Mesenchymal stem cell (in vitro differentiated cells and primary cell): Measurements from ENCODE around the gene PI16.
A peak's percentile ranks its signal among the peaks of the same experiment; 100 is the strongest.

Experiments
- DNase-seq: peaks from one replicate; pipeline ENCODE4 v3.0.0-alpha.2; 2013
- H2AFZ ChIP-seq: one replicate; pipeline ENCODE4 v1.6.1; 2013; ENCODE audit warnings: low read depth, mild to moderate bottlenecking, control low read depth, inconsistent platforms, low read length, moderate library complexity
- H2AK5ac ChIP-seq: 2 replicates; pipeline ENCODE4 v1.6.1; 2013; ENCODE audit warnings: low read length, moderate library complexity, mild to moderate bottlenecking, inconsistent platforms; ENCODE audit not compliant: severe bottlenecking
- H2BK120ac ChIP-seq: one replicate; pipeline ENCODE4 v1.6.1; 2013; ENCODE audit warnings: low read depth, mild to moderate bottlenecking, inconsistent platforms, low read length, moderate library complexity
- H2BK12ac ChIP-seq, 2 experiments: one replicate each; pipeline ENCODE4 v1.6.1; 2013; ENCODE audit warnings: inconsistent platforms in 2 of 2, low read length in 2 of 2, mild to moderate bottlenecking in 2 of 2, moderate library complexity in 2 of 2, control low read depth in 1 of 2
- H2BK15ac ChIP-seq: one replicate; pipeline ENCODE4 v1.6.1; 2013; ENCODE audit warnings: mild to moderate bottlenecking, low read depth, inconsistent platforms; ENCODE audit not compliant: poor library complexity, severe bottlenecking
- H2BK5ac ChIP-seq: 2 replicates; pipeline ENCODE4 v1.6.1; 2013; ENCODE audit warnings: low read depth, mild to moderate bottlenecking, low read length, control low read depth, inconsistent platforms; ENCODE audit not compliant: poor library complexity, severe bottlenecking
- H3K14ac ChIP-seq, 2 experiments: one replicate each; pipeline ENCODE4 v1.6.1; 2013; ENCODE audit warnings: inconsistent platforms in 2 of 2, low read length in 2 of 2, control low read depth in 1 of 2, mild to moderate bottlenecking in 1 of 2, moderate library complexity in 1 of 2
- H3K18ac ChIP-seq, 2 experiments: one replicate each; pipeline ENCODE4 v1.6.1; 2013; ENCODE audit warnings: inconsistent platforms in 2 of 2, low read length in 2 of 2, control low read depth in 1 of 2, low read depth in 1 of 2, mild to moderate bottlenecking in 1 of 2
- H3K23ac ChIP-seq, 2 experiments: one replicate each; pipeline ENCODE4 v1.6.1; 2013; ENCODE audit warnings: inconsistent platforms in 2 of 2, low read length in 2 of 2, mild to moderate bottlenecking in 2 of 2, moderate library complexity in 2 of 2, control low read depth in 1 of 2
- H3K27ac ChIP-seq: 2 replicates; pipeline ENCODE4 v1.5.1; 2013; ENCODE audit warnings: mild to moderate bottlenecking, moderate library complexity, low read length, control low read depth, inconsistent platforms; ENCODE audit not compliant: poor library complexity, severe bottlenecking
- H3K27me3 ChIP-seq, 2 experiments: 2 replicates each; pipeline versions ENCODE4 v1.6.1 to v1.7.0; 2013; ENCODE audit warnings: low read length in 2 of 2, mild to moderate bottlenecking in 2 of 2, moderate library complexity in 2 of 2, control low read depth in 1 of 2, inconsistent platforms in 1 of 2; ENCODE audit not compliant: control insufficient read depth in 1 of 2, insufficient read depth in 1 of 2
- H3K36me3 ChIP-seq, 2 experiments: 2 replicates each; pipeline versions ENCODE4 v1.6.1 to v1.7.0; 2013; ENCODE audit warnings: low read length in 2 of 2, control low read depth in 1 of 2, inconsistent platforms in 1 of 2, low read depth in 1 of 2, mild to moderate bottlenecking in 1 of 2; ENCODE audit not compliant: insufficient read depth in 2 of 2, control insufficient read depth in 1 of 2
- H3K4ac ChIP-seq, 2 experiments: one replicate each; pipeline ENCODE4 v1.6.1; 2013; ENCODE audit warnings: inconsistent platforms in 2 of 2, low read length in 2 of 2, mild to moderate bottlenecking in 2 of 2, moderate library complexity in 2 of 2, control low read depth in 1 of 2, low read depth in 1 of 2
- H3K4me1 ChIP-seq: 2 replicates; pipeline ENCODE4 v1.6.1; 2013; ENCODE audit warnings: low read depth, low read length, control low read depth; ENCODE audit not compliant: control insufficient read depth, insufficient read depth
- H3K4me2 ChIP-seq: 2 replicates; pipeline ENCODE4 v1.6.1; 2013; ENCODE audit warnings: low read length, mild to moderate bottlenecking, inconsistent platforms; ENCODE audit not compliant: poor library complexity, severe bottlenecking
- H3K4me3 ChIP-seq, 2 experiments: 2 replicates each; pipeline versions ENCODE4 v1.5.1 to v1.7.0; 2013; ENCODE audit warnings: low read length in 2 of 2, mild to moderate bottlenecking in 2 of 2, control low read depth in 1 of 2, low read depth in 1 of 2; ENCODE audit not compliant: insufficient read depth in 1 of 2
- H3K79me1 ChIP-seq: replicated peaks from 2 replicates; pipeline ENCODE4 v1.6.1; 2013; ENCODE audit warnings: mild to moderate bottlenecking, control low read depth, low read length, inconsistent platforms; ENCODE audit not compliant: poor library complexity, severe bottlenecking
- H3K9ac ChIP-seq: 2 replicates; pipeline ENCODE4 v1.7.0; 2013; ENCODE audit warnings: mild to moderate bottlenecking, low read length, moderate library complexity
- H3K9me3 ChIP-seq: 2 replicates; pipeline ENCODE4 v1.7.0; 2013; ENCODE audit warnings: mild to moderate bottlenecking, low read length; ENCODE audit not compliant: control insufficient read depth
- H4K8ac ChIP-seq: one replicate; pipeline ENCODE4 v1.6.1; 2013; ENCODE audit warnings: inconsistent platforms, mild to moderate bottlenecking, low read length, moderate library complexity
- H4K91ac ChIP-seq: one replicate; pipeline ENCODE4 v1.6.1; 2013; ENCODE audit warnings: mild to moderate bottlenecking, low read length, inconsistent platforms
- WGBS: methylation state at CpG from one replicate; pipeline ENCODE4 v1.1.7; 2013; ENCODE audit warnings: mixed read lengths; 5-methylcytosine and 5-hydroxymethylcytosine counted together

Gene PI16

DNA sequence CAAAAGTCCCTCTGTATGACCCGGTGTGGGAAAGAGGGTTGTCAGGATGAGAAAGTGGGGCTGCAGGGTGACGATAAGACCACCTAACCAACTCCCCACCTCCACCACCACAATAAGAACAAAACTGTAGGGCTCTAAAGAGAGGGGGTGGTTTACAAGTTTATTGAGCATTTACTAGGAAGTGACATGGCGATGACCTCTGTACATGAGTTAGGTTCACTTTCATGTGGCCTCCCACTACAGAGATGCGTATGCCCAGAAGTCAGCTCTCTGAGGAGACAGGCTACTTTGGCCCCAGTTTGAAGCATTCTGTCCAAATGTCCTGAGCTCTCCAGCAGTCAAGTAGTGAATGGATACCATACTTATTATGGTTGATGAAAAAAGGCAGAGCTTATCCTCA, 28.7 kb upstream of the PI16 start:
- Histone ChIP-seq H3K23ac (no peak overlapping the region), H3K14ac (no peak overlapping the region), H4K91ac (no peak overlapping the region), H3K9ac (no peak overlapping the region), H3K36me3 (peaks cover 14 to 39% of the 10 kb centered on the region in 2 experiments), H2AK5ac (peak overlapping the region; percentile 19), H3K4ac (no peak overlapping the region), H3K4me3 (no peak overlapping the region), H2BK5ac (no peak overlapping the region), H3K4me1 (peaks cover 28% of the 10 kb centered on the region), H3K79me1 (no peaks in the 10 kb centered on the region), H2BK15ac (no peak overlapping the region), H3K9me3 (no peaks in the 10 kb centered on the region), H2BK12ac (no peak overlapping the region), H3K27me3 (no peaks in the 10 kb centered on the region), H2BK120ac (no peak overlapping the region), H3K27ac (no peak overlapping the region), H4K8ac (no peak overlapping the region), H3K4me2 (no peak overlapping the region), H2AFZ (no peak overlapping the region), H3K18ac (no peak overlapping the region)
- WGBS: 96% methylated on average over 2 of the region's 4 CpGs
- DNase-seq: no peak

DNA sequence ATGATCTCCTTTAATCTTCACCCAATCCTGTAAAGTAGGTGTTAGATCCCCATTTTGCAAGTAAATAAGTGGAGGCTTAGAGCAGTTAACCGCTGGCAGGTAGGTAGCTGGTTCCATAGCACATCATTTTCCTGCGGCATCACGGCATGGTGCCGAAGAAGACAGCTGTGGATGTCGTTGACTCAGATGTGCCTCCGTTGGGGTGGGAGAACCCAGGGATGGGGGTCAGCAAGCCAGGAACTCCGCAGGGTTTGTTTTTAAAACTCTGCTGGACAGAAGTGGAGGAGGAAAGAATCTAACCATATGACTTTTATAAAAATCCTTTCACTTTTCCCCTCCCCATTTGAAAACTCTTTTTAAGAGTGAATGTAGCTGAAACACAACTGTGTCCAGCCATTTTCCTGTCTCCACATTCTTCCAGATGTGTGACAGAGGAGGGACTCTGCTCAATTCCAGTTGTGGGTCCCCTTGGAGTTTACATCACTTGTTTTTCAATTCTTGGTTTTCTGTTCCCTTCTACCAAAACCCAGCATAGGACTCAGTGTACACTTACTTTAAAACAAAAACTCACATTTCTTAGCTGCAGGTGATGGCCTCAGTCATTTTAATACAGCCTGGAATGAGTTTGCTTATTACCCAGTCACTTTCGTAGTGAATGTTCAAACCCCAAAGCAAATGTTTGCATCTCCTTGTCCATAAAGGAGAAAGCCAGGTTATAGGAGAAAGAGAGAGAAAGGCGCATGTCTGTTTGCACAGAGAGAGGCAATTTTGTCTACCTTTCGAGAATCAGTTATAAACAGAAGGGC, 27.6 kb upstream of the PI16 start:
- no peak for DNase-seq
- H3K4ac ChIP-seq: no peak overlapping the region
- no peak overlapping the region for H3K14ac ChIP-seq
- H3K27ac ChIP-seq: peak overlapping the region; percentile 36
- 86% methylated on average over 7 of the region's 10 CpGs for WGBS
- no peak overlapping the region for H4K8ac ChIP-seq
- no peak overlapping the region for H2BK120ac ChIP-seq
- H3K27me3 ChIP-seq: no peaks in the 10 kb centered on the region
- H4K91ac ChIP-seq: no peak overlapping the region
- H2BK12ac ChIP-seq: no peak overlapping the region
- no peak overlapping the region for H2AK5ac ChIP-seq
- no peaks in the 10 kb centered on the region for H3K79me1 ChIP-seq
- no peak overlapping the region for H3K23ac ChIP-seq
- H2BK5ac ChIP-seq: no peak overlapping the region
- peak overlapping the region; percentile 9 for H3K4me2 ChIP-seq
- H3K4me1 ChIP-seq: peaks cover 28% of the 10 kb centered on the region
- no peaks in the 10 kb centered on the region for H3K9me3 ChIP-seq
- H3K36me3 ChIP-seq: peaks cover 5 to 30% of the 10 kb centered on the region in 2 experiments
- no peak overlapping the region for H3K9ac ChIP-seq
- H3K18ac ChIP-seq: no peak overlapping the region
- H2AFZ ChIP-seq: no peak overlapping the region
- H3K4me3 ChIP-seq: no peak overlapping the region
- no peak overlapping the region for H2BK15ac ChIP-seq

DNA sequence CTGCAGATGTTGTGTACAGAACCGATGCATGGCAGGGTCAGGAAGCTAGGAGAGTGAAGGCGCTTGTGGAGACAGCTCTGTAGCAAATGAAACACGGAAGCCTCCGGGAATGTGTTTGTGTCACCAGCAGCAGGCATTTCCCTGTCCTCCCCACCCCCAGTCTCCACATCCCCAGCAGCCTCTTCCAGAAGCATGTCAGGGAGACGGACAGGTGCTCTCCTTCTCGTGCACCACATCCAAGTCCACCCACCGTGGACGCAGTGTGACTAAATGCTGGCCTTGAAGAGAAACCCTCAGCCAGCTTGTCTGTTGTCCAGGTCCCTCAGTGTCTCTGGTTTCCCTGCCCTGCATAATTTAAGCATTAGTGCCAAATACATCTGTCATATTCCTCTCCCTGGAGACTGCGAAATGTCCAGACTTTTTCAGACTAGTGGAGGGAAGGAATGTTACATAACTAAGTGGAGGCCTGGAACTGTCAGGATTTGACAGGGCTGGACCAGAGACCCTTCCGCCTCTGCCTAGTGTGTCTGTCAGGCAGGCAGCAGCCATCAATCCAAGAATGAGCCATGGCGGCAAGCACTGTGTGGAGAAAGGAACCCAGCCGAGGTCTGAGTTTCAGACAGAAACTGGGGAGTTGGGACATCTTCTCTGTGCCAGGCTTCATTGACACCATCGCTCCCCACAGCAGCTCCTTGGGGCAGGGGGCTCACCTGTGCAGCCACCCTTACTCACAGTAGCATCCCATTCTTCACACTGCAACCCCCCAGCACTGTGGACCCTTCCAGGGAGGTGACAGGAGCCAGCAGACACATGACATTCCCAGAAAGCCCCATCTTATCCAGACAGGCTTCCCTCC, 26.6 kb upstream of the PI16 start:
- peak overlapping the region; percentile 78 for H2AK5ac ChIP-seq
- 53% methylated on average over 13 of the region's 13 CpGs for WGBS

DNA sequence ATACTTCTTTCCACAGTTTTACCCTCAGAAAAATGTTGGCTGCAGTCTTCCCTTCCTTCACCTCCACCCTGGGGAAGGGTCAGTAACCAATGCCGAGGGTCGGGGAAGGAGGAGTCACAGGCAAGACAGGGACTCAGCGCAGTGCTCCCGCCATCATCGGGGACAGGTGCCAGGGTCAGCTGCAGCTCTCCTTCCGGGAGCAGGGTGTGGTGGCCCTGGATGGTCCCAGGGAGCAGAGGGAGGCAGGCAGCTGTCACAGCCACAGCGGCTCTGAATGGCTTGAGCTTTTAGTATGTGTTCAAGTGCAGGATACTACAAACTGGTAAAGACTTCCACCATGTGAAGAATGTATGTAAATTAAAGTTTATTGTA, 26.0 kb upstream of the PI16 start:
- Histone ChIP-seq H3K4me3 (no peak overlapping the region), H3K4ac (no peak overlapping the region), H3K9me3 (no peaks in the 10 kb centered on the region), H2BK15ac (no peak overlapping the region), H2AFZ (no peak overlapping the region), H3K9ac (no peak overlapping the region), H4K8ac (no peak overlapping the region), H2BK5ac (no peak overlapping the region), H2BK12ac (no peak overlapping the region), H3K27ac (no peak overlapping the region), H4K91ac (no peak overlapping the region), H2AK5ac (peak overlapping the region; percentile 78), H3K36me3 (peaks cover 2 to 20% of the 10 kb centered on the region in 2 experiments), H3K79me1 (no peaks in the 10 kb centered on the region), H3K4me1 (peaks cover 26% of the 10 kb centered on the region), H3K27me3 (no peaks in the 10 kb centered on the region), H3K18ac (no peak overlapping the region), H3K4me2 (no peak overlapping the region), H3K23ac (no peak overlapping the region), H2BK120ac (no peak overlapping the region), H3K14ac (no peak overlapping the region)
- 95% methylated on average over 7 of the region's 7 CpGs for WGBS
- no peak for DNase-seq

More for the DNA sequence above, 26.6 kb upstream of the PI16 start:
- DNase-seq: peak; percentile 21
- Histone ChIP-seq H2AFZ (no peak overlapping the region), H2BK12ac (no peak overlapping the region), H3K18ac (no peak overlapping the region), H3K9me3 (no peaks in the 10 kb centered on the region), H4K8ac (no peak overlapping the region), H3K36me3 (peaks cover 4 to 25% of the 10 kb centered on the region in 2 experiments), H2BK120ac (no peak overlapping the region), H2BK15ac (no peak overlapping the region), H3K9ac (no peak overlapping the region), H3K79me1 (no peaks in the 10 kb centered on the region), H3K4me1 (peaks cover 28% of the 10 kb centered on the region), H3K14ac (no peak overlapping the region), H3K27me3 (no peaks in the 10 kb centered on the region), H3K27ac (peak overlapping the region; percentile 4), H4K91ac (no peak overlapping the region), H3K4ac (no peak overlapping the region), H3K23ac (no peak overlapping the region), H3K4me3 (no peak overlapping the region), H2BK5ac (no peak overlapping the region), H3K4me2 (no peak overlapping the region)
